Measurements from ENCODE around the gene RIPK4. TPM values are rescaled to one million over a fixed set of nuclear protein-coding genes. Genes with fewer than 3 reads are reported as not detected.
A peak's percentile ranks its signal among the peaks of the same experiment; 100 is the strongest.
"Not testable (repeated sequence)": the region's sequence is repeated elsewhere in the genome, so short reads cannot be mapped to it uniquely, and the experiment has no call there.

RIPK4 gene
- total RNA-seq, 1 donor from 2014 or later, result 34.0 TPM

- H3K36me3 ChIP-seq (ENCODE audit: control insufficient read depth, insufficient read depth, low read length), result no peaks in the 10 kb centered on the region
- no peak overlapping the region for H3K4me3 ChIP-seq (ENCODE audit: low read depth, low read length)
- TF ChIP-seq, protein P1, sequence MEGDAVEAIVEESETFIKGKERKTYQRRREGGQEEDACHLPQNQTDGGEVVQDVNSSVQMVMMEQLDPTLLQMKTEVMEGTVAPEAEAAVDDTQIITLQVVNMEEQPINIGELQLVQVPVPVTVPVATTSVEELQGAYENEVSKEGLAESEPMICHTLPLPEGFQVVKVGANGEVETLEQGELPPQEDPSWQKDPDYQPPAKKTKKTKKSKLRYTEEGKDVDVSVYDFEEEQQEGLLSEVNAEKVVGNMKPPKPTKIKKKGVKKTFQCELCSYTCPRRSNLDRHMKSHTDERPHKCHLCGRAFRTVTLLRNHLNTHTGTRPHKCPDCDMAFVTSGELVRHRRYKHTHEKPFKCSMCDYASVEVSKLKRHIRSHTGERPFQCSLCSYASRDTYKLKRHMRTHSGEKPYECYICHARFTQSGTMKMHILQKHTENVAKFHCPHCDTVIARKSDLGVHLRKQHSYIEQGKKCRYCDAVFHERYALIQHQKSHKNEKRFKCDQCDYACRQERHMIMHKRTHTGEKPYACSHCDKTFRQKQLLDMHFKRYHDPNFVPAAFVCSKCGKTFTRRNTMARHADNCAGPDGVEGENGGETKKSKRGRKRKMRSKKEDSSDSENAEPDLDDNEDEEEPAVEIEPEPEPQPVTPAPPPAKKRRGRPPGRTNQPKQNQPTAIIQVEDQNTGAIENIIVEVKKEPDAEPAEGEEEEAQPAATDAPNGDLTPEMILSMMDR (IDR thresholded peaks at IDR 0.05; ENCODE audit: insufficient read depth, low read length, severe bottlenecking), result no peak
- H3K27me3 ChIP-seq (ENCODE audit: control insufficient read depth, insufficient read depth, low read length), result no peaks in the 10 kb centered on the region
- DNase-seq (ENCODE audit: low read depth), result no peak
- FAIRE-seq, result no peak
These were observed 27.7 kb upstream of the RIPK4 start for GRCh38 chr21:41794600-41794999.

DNA sequence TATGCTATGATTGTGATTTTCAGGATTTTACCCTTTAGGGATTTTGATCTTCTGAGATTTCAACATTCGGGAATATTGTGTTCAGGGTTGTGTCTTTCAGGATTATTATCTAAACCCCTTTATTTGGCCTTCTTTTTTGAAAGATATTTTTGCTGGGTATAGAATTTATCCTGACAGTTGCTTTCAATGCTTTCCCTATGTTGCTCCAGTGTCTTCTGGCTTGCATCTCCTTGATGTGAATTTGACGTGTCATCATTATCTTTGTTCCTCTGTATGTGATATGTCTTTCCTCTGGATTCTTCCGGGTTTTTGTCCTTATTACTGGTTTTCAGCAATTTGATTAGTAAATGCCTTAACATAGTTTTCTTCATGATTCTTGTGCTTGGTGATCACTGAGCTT is 25.9 kb upstream of the RIPK4 start:
- DNase-seq (ENCODE audit: low read depth) (no peak), FAIRE-seq (no peak)
- Histone ChIP-seq H3K36me3 (ENCODE audit: control insufficient read depth, insufficient read depth, low read length) (no peaks in the 10 kb centered on the region), H3K27me3 (ENCODE audit: control insufficient read depth, insufficient read depth, low read length) (no peaks in the 10 kb centered on the region), H3K4me3 (ENCODE audit: low read depth, low read length) (no peak overlapping the region)
- TF ChIP-seq, protein P1 (IDR thresholded peaks at IDR 0.05; ENCODE audit: insufficient read depth, low read length, severe bottlenecking), result no peak

DNA sequence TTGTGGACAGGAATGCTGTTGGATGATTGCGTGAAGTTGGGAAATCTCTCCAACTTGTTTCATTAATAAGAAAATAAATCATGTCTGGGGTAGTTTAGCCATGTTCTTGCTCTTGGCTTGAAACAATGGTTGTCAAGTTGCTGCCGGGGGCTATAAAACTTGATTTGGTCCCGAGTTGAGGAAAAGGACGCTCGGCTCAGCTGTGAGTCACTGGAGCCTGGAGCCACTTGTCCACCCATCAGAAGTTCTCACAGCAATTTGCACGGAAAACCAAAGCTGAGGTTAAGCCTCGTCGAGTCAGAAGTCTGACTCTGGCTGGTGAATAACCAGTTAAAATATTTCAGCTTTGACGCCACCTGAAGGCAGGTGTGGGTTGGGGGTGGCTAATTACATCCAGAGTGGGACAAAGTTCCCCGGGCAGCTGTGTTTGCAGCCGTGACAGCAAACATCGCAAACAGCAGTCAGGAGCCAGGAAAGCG is 19.7 kb upstream of the RIPK4 start:
- peak; percentile 96 for DNase-seq (ENCODE audit: low read depth)
- FAIRE-seq, result no peak
- Histone ChIP-seq H3K27me3 (ENCODE audit: control insufficient read depth, insufficient read depth, low read length) (no peaks in the 10 kb centered on the region), H3K36me3 (ENCODE audit: control insufficient read depth, insufficient read depth, low read length) (no peaks in the 10 kb centered on the region), H3K4me3 (ENCODE audit: low read depth, low read length) (no peak overlapping the region)
- TF ChIP-seq, protein P1 (IDR thresholded peaks at IDR 0.05; ENCODE audit: insufficient read depth, low read length, severe bottlenecking), result no peak

- H3K36me3 ChIP-seq (ENCODE audit: control insufficient read depth, insufficient read depth, low read length); DNase-seq (ENCODE audit: low read depth); H3K4me3 ChIP-seq (ENCODE audit: low read depth, low read length); H3K27me3 ChIP-seq (ENCODE audit: control insufficient read depth, insufficient read depth, low read length); FAIRE-seq: not testable (repeated sequence)
These were observed 18.4 kb upstream of the RIPK4 start for GRCh38 chr21:41785262-41785661.

- TF ChIP-seq, protein P1 (IDR thresholded peaks at IDR 0.05; ENCODE audit: insufficient read depth, low read length, severe bottlenecking), result no peak
- Histone ChIP-seq H3K4me3 (ENCODE audit: low read depth, low read length) (no peak overlapping the region), H3K27me3 (ENCODE audit: control insufficient read depth, insufficient read depth, low read length) (no peaks in the 10 kb centered on the region), H3K36me3 (ENCODE audit: control insufficient read depth, insufficient read depth, low read length) (no peaks in the 10 kb centered on the region)
- FAIRE-seq (no peak), DNase-seq (ENCODE audit: low read depth) (no peak)
These were observed 17.7 kb upstream of the RIPK4 start for GRCh38 chr21:41784456-41785102.

DNA sequence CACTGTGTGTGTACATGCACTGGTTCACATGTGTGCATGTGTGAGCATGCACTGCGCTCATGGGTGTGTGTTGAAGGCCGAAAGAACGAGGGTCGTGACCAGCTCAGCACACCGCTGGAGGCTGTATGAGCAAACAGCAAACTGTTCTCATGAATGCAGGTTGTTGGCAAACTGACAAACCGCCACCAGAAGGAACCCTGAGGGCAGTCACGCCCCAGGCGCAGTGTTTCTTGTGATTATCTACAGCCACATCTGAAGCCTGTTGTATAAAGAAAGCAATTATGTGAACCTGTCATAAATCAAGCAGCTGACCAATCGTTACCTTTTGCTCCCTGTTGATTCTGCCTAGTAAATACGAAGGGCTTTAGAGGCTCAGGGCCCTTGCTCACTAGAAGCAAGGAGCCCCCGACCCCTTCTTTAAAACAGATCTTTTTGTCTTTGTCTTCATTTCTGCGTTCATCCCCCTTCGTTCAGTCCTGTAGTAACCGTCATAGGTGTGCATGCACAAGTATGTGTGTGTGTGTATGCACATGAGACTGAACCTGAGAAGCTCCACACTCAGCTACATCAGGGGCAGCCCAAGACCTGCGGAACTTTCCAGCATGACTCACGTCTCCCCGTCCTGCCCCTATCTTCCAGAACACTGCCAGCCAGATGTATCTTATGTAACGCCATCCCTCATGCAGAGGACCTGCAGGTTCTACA is 16.8 kb upstream of the RIPK4 start:
- no peak overlapping the region for H3K4me3 ChIP-seq (ENCODE audit: low read depth, low read length)
- FAIRE-seq (peak; percentile 86), DNase-seq (ENCODE audit: low read depth) (peak; percentile 95)
- H3K36me3 ChIP-seq (ENCODE audit: control insufficient read depth, insufficient read depth, low read length), result no peaks in the 10 kb centered on the region
- no peaks in the 10 kb centered on the region for H3K27me3 ChIP-seq (ENCODE audit: control insufficient read depth, insufficient read depth, low read length)
- TF ChIP-seq, protein P1 (IDR thresholded peaks at IDR 0.05; ENCODE audit: insufficient read depth, low read length, severe bottlenecking), result no peak
